GM12878 (cell line): ENCODE data around the gene PUDP.

Experiments used
- ATF7 ChIP-seq: fragments of 450-650 bp; IDR thresholded peaks from 2 replicates; pipeline ENCODE4 v1.6.1; 2016; ENCODE audit warnings: low read depth, mild to moderate bottlenecking
- EZH2 ChIP-seq: IDR thresholded peaks from 2 replicates; pipeline ENCODE4 v1.6.1; 2012; ENCODE audit warnings: low read depth, mild to moderate bottlenecking, control low read depth, inconsistent platforms, low read length, borderline replicate concordance; ENCODE audit not compliant: control insufficient read depth
- YY1 ChIP-seq: IDR thresholded peaks from 2 replicates; pipeline ENCODE4 v1.6.1; 2011; ENCODE audit warnings: low read depth, mild to moderate bottlenecking, low read length
- TF ChIP-seq, protein P1 (sequence below), 3 experiments: IDR thresholded peaks in 2 of 3; conservative IDR thresholded peaks in 1 of 3; 2 replicates each; pipeline ENCODE4 v1.5.1; 2011; ENCODE audit warnings: low read depth in 3 of 3, low read length in 3 of 3, mild to moderate bottlenecking in 3 of 3, control low read depth in 2 of 3, moderate library complexity in 2 of 3, inconsistent platforms in 1 of 3, mixed read lengths in 1 of 3; ENCODE audit not compliant: control insufficient read depth in 2 of 3, insufficient read depth in 1 of 3; ENCODE audit errors: extremely low read depth in 1 of 3

DNA sequence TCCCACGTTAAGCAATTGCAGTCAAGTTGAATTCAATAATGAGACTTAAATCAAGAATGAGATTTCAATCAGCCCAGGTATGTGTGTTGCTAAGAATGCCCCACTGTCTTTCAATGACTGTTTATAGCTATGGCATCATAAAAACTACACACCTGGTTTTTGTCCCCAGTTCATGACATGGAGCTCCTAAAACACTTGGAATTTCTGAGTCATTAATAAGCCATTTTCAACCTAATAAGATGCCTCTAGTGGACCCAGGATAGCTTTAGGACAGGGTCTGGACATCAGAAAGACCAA lies 73.1 kb downstream of the PUDP start:
- TF ChIP-seq, protein P1, sequence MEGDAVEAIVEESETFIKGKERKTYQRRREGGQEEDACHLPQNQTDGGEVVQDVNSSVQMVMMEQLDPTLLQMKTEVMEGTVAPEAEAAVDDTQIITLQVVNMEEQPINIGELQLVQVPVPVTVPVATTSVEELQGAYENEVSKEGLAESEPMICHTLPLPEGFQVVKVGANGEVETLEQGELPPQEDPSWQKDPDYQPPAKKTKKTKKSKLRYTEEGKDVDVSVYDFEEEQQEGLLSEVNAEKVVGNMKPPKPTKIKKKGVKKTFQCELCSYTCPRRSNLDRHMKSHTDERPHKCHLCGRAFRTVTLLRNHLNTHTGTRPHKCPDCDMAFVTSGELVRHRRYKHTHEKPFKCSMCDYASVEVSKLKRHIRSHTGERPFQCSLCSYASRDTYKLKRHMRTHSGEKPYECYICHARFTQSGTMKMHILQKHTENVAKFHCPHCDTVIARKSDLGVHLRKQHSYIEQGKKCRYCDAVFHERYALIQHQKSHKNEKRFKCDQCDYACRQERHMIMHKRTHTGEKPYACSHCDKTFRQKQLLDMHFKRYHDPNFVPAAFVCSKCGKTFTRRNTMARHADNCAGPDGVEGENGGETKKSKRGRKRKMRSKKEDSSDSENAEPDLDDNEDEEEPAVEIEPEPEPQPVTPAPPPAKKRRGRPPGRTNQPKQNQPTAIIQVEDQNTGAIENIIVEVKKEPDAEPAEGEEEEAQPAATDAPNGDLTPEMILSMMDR (IDR thresholded peaks at IDR 0.05 in 2 of 3, conservative IDR thresholded peaks at IDR 0.05 in 1 of 3; ENCODE audit: control insufficient read depth in 2 of 3, extremely low read depth in 1 of 3, insufficient read depth in 1 of 3, low read depth in 3 of 3, low read length in 3 of 3) = no peak
- TF ChIP-seq ATF7 = no peak
- TF ChIP-seq EZH2 = no peak
- no peak for TF ChIP-seq YY1
